ENCODE measurements around the gene ORC6.

- TF ChIP-seq, protein P1, sequence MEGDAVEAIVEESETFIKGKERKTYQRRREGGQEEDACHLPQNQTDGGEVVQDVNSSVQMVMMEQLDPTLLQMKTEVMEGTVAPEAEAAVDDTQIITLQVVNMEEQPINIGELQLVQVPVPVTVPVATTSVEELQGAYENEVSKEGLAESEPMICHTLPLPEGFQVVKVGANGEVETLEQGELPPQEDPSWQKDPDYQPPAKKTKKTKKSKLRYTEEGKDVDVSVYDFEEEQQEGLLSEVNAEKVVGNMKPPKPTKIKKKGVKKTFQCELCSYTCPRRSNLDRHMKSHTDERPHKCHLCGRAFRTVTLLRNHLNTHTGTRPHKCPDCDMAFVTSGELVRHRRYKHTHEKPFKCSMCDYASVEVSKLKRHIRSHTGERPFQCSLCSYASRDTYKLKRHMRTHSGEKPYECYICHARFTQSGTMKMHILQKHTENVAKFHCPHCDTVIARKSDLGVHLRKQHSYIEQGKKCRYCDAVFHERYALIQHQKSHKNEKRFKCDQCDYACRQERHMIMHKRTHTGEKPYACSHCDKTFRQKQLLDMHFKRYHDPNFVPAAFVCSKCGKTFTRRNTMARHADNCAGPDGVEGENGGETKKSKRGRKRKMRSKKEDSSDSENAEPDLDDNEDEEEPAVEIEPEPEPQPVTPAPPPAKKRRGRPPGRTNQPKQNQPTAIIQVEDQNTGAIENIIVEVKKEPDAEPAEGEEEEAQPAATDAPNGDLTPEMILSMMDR (IDR thresholded peaks at IDR 0.05) = no peak
- no peak for TF ChIP-seq POLR2A (IDR thresholded peaks at IDR 0.05)
Measured at GRCh38 chr16:46696957-46697356, 7.5 kb downstream of the ORC6 start.
